GM19240 (cell line): ENCODE measurements around the gene OPRM1.
"Not testable (repeated sequence)": the region's sequence is repeated elsewhere in the genome, so short reads cannot be mapped to it uniquely, and the experiment has no call there.

Experiments
- DNase-seq: peaks from one replicate; pipeline ENCODE4 v3.0.0; 2011; ENCODE audit warnings: low spot score; ENCODE audit not compliant: insufficient read length

Gene OPRM1

GRCh38 chr6:154140743-154141142, 101.7 kb downstream of the OPRM1 start:
- DNase-seq, result no peak

GRCh38 chr6:154143753-154144152, 104.7 kb downstream of the OPRM1 start:
- DNase-seq, result no peak

GRCh38 chr6:154154389-154154967, 115.4 kb downstream of the OPRM1 start:
- no peak for DNase-seq

GRCh38 chr6:154156135-154156896, 117.3 kb downstream of the OPRM1 start:
- DNase-seq, result peak; percentile 24

GRCh38 chr6:154157082-154157481, 118.0 kb downstream of the OPRM1 start:
- no peak for DNase-seq

- no peak for DNase-seq
These were observed 118.7 kb downstream of the OPRM1 start for GRCh38 chr6:154157706-154158105.

- no peak for DNase-seq
These were observed 120.1 kb downstream of the OPRM1 start for GRCh38 chr6:154159126-154159525.

- DNase-seq, result peak; percentile 17
These were observed 122.6 kb downstream of the OPRM1 start for GRCh38 chr6:154161689-154162088.

GRCh38 chr6:154164397-154164796, 125.4 kb downstream of the OPRM1 start:
- no peak for DNase-seq

GRCh38 chr6:154165478-154165877, 126.4 kb downstream of the OPRM1 start:
- no peak for DNase-seq

- DNase-seq, result no peak
These were observed 127.1 kb downstream of the OPRM1 start for GRCh38 chr6:154166140-154166539.

- DNase-seq, result no peak
These were observed 128.1 kb downstream of the OPRM1 start for GRCh38 chr6:154167126-154167525.

GRCh38 chr6:154169193-154169847, 130.3 kb downstream of the OPRM1 start:
- no peak for DNase-seq

- no peak for DNase-seq
These were observed 131.1 kb downstream of the OPRM1 start for GRCh38 chr6:154170106-154170505.

- DNase-seq, result not testable (repeated sequence)
These were observed 133.4 kb downstream of the OPRM1 start for GRCh38 chr6:154172393-154172792.

GRCh38 chr6:154179434-154179833, 140.4 kb downstream of the OPRM1 start:
- DNase-seq, result no peak

- DNase-seq, result no peak
These were observed 148.2 kb downstream of the OPRM1 start for GRCh38 chr6:154187203-154187602.

- no peak for DNase-seq
These were observed 148.7 kb downstream of the OPRM1 start for GRCh38 chr6:154187714-154188113.

- DNase-seq, result no peak
These were observed 157.4 kb downstream of the OPRM1 start for GRCh38 chr6:154196333-154196885.

GRCh38 chr6:154197196-154197860, 158.3 kb downstream of the OPRM1 start:
- no peak for DNase-seq

GRCh38 chr6:154201688-154202087, 162.6 kb downstream of the OPRM1 start:
- DNase-seq, result not testable (repeated sequence)

GRCh38 chr6:154202339-154202738, 163.3 kb downstream of the OPRM1 start:
- no peak for DNase-seq
